Ectodermal cell (in vitro differentiated cells): ENCODE data around the gene HID1.

Experiments used
- H3K27ac ChIP-seq: 2 replicates; pipeline ENCODE4 v1.7.0; 2013; ENCODE audit warnings: mild to moderate bottlenecking, low read depth, low read length; ENCODE audit not compliant: insufficient read depth, poor library complexity, severe bottlenecking
- H3K27me3 ChIP-seq: 2 replicates; pipeline ENCODE4 v1.7.0; 2013; ENCODE audit warnings: mild to moderate bottlenecking, low read length; ENCODE audit not compliant: insufficient read depth, control insufficient read depth, poor library complexity, severe bottlenecking
- H3K36me3 ChIP-seq: one replicate; pipeline ENCODE4 v1.7.0; 2013; ENCODE audit warnings: low read length; ENCODE audit not compliant: control insufficient read depth, insufficient read depth
- H3K4me1 ChIP-seq: one replicate; pipeline ENCODE4 v1.7.0; 2013; ENCODE audit warnings: low read length; ENCODE audit not compliant: control insufficient read depth, insufficient read depth
- H3K4me3 ChIP-seq: 2 replicates; pipeline ENCODE4 v1.7.0; 2013; ENCODE audit warnings: low read depth, low read length, control low read depth; ENCODE audit not compliant: insufficient read depth
- H3K9me3 ChIP-seq: 2 replicates; pipeline ENCODE4 v1.7.0; 2013; ENCODE audit warnings: mild to moderate bottlenecking, low read length, moderate library complexity; ENCODE audit not compliant: control insufficient read depth
- WGBS, 2 experiments: methylation state at CpG; one replicate each; pipeline ENCODE4 v1.1.7; 2013; ENCODE audit warnings: missing lambda C conversion rate in 2 of 2; 5-methylcytosine and 5-hydroxymethylcytosine counted together

Gene HID1

DNA sequence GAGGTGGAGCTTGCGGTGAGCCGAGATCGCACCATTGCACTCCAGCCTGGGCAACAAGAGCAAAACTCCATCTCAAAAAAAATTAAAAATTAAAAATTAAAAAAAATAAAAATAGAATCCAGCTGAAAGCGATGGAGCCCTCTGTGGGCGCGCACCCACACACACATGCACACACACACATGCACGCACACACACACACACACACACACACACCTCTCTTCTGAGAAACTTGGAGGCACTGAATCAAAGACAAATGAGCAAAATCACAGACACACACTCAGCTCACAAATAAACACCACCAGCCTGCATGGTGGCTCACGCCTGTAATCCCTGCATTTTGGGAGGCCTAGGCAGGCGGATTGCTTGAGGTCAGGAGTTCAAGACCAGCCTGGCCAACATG lies 69.5 kb downstream of the HID1 start:
- H3K4me1 ChIP-seq, result no peaks in the 10 kb centered on the region
- no peaks in the 10 kb centered on the region for H3K36me3 ChIP-seq
- H3K27ac ChIP-seq, result no peak overlapping the region
- H3K4me3 ChIP-seq, result no peak overlapping the region
- no peaks in the 10 kb centered on the region for H3K9me3 ChIP-seq
- H3K27me3 ChIP-seq, result peaks cover 3% of the 10 kb centered on the region
- WGBS, 2 experiments, result 87 to 90% methylated on average over 9 of the region's 9 CpGs

DNA sequence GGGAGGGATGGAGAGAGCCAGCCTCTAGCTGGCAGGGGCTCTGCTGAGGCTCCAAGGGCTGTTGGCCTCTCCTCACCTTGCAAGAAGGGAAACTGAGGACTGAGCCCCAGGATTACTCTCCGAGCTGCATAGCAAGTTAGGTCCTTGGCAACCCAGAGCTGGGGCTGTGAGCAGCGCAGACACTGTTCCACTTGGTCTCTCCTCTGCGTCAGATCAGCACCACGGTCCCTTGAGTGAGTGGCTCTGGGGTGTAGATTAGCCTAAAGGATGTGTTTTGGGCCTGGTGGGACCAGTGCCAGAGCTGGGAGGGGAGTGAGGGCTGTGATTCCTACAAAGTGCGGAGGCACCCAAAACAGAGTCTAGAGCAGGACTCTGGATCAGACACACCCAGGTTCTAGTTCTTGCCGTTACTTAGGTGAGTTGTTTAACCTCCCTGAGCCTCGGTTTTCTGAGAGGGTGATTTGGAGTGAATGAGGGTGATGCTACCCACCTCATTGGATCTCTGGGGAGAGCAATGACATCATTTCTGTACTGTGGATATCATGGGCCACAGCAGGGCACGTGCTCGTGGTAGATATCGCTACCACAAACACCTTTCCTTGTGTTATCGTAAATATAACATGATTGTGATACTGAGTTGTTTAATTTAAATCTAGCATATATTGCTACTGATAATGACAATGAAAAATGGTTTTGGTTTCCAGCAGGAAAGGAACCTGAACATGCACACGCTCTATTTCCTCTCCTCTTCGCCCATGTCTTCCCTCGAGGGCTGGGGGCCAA lies 71.0 kb downstream of the HID1 start:
- H3K4me3 ChIP-seq, result no peak overlapping the region
- H3K27me3 ChIP-seq, result peaks cover 12% of the 10 kb centered on the region
- H3K27ac ChIP-seq, result no peak overlapping the region
- 88 to 89% methylated on average over 14 of the region's 14 CpGs for WGBS, 2 experiments
- H3K4me1 ChIP-seq, result no peaks in the 10 kb centered on the region
- no peaks in the 10 kb centered on the region for H3K9me3 ChIP-seq
- H3K36me3 ChIP-seq, result no peaks in the 10 kb centered on the region
